Effector memory CD4-positive, alpha-beta T cell (primary cell): ENCODE data around the gene CIRBP.

Experiments
- DNase-seq, 3 donors: peaks; one replicate each; pipeline ENCODE4 v3.0.0-alpha.2; 2020
- H3K27ac ChIP-seq: 2 replicates; pipeline ENCODE4 v1.7.0; 2013; ENCODE audit warnings: mild to moderate bottlenecking, low read length, moderate library complexity; ENCODE audit not compliant: insufficient read depth, poor library complexity, severe bottlenecking
- H3K27me3 ChIP-seq: replicated peaks from 2 replicates; pipeline ENCODE4 v1.7.0; 2013; ENCODE audit warnings: mild to moderate bottlenecking, low read length; ENCODE audit not compliant: insufficient read depth, control insufficient read depth, poor library complexity, severe bottlenecking
- H3K36me3 ChIP-seq: 2 replicates; pipeline ENCODE4 v1.7.0; 2013; ENCODE audit warnings: mild to moderate bottlenecking, low read length, moderate library complexity; ENCODE audit not compliant: control insufficient read depth, insufficient read depth
- H3K4me1 ChIP-seq: 2 replicates; pipeline ENCODE4 v1.7.0; 2013; ENCODE audit warnings: low read length, mild to moderate bottlenecking; ENCODE audit not compliant: control insufficient read depth, insufficient read depth, poor library complexity, severe bottlenecking
- H3K4me3 ChIP-seq: 2 replicates; pipeline ENCODE4 v1.7.0; 2013; ENCODE audit warnings: low read length, low read depth, mild to moderate bottlenecking; ENCODE audit not compliant: insufficient read depth, poor library complexity, severe bottlenecking
- H3K9me3 ChIP-seq: 2 replicates; pipeline ENCODE4 v1.7.0; 2013; ENCODE audit warnings: mild to moderate bottlenecking, low read length, moderate library complexity; ENCODE audit not compliant: control insufficient read depth

Gene CIRBP

DNA sequence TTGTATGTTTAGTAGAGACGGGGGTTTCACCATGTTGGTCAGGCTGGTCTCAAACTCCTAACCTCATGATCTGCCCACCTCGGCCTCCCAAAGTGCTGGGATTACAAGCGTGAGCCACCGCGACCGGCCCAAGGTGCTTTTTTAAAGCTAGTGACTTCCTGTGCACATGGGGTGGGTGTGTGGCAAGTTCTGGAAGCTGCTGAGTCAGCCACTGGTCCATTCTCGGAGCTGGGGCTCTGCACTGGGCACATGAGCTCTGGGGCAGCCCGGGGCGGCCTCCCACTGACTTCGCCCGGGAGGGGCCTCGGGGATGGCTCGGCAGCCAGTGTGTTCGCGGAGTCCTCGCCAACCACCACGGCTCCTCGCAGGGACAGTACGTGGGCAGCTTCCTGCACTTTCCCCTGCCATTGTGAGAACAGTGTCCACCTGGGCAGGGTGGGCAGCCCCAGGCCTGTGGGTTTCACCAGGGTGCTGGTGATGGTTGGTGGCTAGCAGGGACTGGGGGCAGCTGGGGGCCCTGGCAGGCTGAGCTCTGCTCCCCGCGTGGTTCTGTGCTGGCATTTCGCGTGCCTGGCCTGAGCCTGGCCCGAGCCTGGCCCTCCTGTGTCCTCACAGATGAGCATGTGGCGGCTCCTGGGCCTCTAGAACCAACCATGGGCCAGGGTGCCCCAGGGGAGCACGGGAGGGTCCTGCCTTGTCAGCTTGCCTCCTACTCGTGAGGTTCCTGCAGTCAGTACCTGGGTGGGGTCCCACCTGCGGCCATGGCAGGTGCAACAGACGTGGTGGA, 43.5 kb upstream of the CIRBP start:
- H3K9me3 ChIP-seq, result no peaks in the 10 kb centered on the region
- no peaks in the 10 kb centered on the region for H3K27me3 ChIP-seq
- no peak for DNase-seq
- H3K4me3 ChIP-seq, result no peak overlapping the region
- H3K36me3 ChIP-seq, result peaks cover 51% of the 10 kb centered on the region
- H3K27ac ChIP-seq, result no peak overlapping the region
- no peaks in the 10 kb centered on the region for H3K4me1 ChIP-seq

DNA sequence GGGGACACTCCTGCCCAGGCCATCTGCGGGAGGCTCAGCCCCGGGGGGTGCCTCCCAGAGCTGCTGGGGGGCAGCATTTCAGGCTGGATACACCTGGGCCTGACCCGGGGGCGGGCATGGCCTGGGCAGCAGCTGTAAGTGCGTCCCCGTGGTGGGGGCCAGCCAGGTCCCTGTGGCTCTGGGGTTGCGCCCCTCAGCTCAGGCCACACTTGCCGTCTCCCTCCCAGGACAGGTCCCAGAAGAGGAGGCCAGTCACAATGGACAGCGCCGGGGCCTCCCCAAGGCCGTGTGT, 43.0 kb upstream of the CIRBP start:
- Histone ChIP-seq H3K36me3 (peaks cover 46% of the 10 kb centered on the region), H3K27me3 (no peaks in the 10 kb centered on the region), H3K4me3 (no peak overlapping the region), H3K27ac (no peak overlapping the region), H3K9me3 (no peaks in the 10 kb centered on the region), H3K4me1 (no peaks in the 10 kb centered on the region)
- DNase-seq, result no peak

DNA sequence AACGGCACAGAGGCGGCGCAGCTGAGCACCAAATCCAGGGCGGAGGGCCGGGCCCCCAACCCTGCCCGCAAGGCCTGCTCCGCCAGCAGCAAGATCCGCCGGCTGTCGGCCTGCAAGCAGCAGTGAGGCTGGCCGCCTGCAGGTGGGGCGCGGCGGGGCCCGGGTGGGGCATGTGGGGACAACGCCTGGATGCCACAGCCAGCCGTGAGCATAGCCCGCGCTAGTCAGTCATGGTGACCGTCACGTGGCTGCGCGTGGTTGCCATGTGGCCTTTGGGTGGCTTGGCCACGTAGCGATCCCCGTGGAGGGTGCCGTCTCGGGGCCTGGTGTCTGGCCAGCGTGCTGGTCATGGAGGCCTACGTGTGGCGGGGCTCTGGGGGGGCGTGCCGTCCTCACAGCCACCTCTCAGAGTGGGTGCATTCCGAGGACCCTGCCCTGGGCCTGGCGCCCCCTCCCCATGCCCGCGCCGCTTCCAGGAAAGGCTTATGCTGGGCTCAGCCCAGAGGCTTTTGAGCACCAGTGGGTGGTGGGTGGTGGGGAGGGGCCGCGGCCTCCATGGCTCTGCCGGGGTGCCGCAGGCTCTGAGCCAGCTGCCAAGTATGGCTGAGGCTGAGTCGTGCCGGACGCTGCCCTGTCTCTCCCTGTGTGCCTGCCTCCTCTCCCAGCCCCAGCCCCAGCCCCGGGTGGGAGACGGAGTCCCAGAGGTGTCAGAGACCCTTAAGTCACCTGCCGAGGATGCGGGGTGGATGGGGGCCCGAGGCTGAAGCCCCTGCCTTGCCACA, 42.4 kb upstream of the CIRBP start:
- Histone ChIP-seq H3K36me3 (peaks cover 41% of the 10 kb centered on the region), H3K4me1 (no peaks in the 10 kb centered on the region), H3K4me3 (no peak overlapping the region), H3K27me3 (no peaks in the 10 kb centered on the region), H3K9me3 (no peaks in the 10 kb centered on the region), H3K27ac (no peak overlapping the region)
- no peak for DNase-seq

DNA sequence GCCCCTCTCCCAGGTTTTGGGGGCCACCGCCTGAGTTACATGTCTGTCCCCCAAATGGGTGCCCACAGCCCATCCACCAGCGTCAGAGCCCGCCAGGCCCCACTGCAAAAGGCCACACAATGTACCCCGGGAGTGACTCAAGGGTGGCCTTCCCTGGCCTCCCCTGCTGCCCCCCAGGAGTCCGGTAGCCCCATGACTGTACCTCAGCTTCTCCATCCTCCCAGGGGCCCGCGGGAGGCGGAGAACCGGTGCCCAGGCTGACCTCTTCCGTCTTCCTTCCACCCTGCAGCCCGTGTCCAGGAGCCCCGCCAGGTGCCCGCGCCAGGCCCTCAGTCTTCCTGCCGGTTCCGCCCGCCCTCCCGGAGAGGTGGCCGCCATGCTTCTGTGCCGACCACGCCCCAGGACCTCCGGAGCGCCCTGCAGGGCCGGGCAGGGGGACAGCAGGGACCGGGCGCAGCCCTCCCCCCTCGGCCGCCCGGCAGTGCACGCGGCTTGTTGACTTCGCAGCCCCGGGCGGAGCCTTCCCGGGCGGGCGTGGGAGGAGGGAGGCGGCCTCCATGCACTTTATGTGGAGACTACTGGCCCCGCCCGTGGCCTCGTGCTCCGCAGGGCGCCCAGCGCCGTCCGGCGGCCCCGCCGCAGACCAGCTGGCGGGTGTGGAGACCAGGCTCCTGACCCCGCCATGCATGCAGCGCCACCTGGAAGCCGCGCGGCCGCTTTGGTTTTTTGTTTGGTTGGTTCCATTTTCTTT, 41.7 kb upstream of the CIRBP start:
- no peak overlapping the region for H3K4me3 ChIP-seq
- peaks cover 35% of the 10 kb centered on the region for H3K36me3 ChIP-seq
- no peak overlapping the region for H3K27ac ChIP-seq
- no peaks in the 10 kb centered on the region for H3K9me3 ChIP-seq
- H3K4me1 ChIP-seq, result no peaks in the 10 kb centered on the region
- no peaks in the 10 kb centered on the region for H3K27me3 ChIP-seq
- no peak for DNase-seq

DNA sequence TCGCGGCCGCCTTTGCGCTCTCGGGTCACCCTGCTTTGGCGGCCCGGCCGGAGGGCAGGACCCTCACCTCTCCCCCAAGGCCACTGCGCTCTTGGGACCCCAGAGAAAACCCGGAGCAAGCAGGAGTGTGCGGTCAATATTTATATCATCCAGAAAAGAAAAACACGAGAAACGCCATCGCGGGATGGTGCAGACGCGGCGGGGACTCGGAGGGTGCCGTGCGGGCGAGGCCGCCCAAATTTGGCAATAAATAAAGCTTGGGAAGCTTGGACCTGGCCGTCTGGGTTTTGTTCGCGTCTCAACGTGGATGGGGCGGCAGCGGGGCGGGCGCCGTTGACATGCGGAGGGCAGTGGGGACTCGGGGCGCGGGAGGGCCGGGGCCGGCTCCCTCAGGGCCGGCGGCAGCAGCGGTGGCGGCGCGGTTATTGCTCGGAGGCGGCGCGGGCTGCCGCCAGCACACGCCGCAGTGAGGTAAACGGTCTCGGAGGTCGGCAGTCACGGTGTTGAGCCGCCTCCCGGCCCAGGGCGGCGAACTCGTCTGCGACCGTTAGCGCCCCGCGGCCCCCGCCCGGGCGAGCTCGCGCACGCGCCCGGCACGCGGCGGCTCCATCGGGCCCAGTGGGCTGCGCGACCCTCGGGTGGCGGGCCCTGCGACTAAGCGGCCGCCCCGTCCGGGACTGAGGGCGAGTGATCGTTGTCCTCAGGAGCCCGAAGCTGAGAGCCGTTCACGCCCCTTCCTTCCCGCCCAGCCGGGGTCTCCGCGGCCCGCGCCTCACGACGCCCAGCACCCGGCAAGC, 40.8 kb upstream of the CIRBP start:
- H3K9me3 ChIP-seq, result no peaks in the 10 kb centered on the region
- no peaks in the 10 kb centered on the region for H3K4me1 ChIP-seq

DNA sequence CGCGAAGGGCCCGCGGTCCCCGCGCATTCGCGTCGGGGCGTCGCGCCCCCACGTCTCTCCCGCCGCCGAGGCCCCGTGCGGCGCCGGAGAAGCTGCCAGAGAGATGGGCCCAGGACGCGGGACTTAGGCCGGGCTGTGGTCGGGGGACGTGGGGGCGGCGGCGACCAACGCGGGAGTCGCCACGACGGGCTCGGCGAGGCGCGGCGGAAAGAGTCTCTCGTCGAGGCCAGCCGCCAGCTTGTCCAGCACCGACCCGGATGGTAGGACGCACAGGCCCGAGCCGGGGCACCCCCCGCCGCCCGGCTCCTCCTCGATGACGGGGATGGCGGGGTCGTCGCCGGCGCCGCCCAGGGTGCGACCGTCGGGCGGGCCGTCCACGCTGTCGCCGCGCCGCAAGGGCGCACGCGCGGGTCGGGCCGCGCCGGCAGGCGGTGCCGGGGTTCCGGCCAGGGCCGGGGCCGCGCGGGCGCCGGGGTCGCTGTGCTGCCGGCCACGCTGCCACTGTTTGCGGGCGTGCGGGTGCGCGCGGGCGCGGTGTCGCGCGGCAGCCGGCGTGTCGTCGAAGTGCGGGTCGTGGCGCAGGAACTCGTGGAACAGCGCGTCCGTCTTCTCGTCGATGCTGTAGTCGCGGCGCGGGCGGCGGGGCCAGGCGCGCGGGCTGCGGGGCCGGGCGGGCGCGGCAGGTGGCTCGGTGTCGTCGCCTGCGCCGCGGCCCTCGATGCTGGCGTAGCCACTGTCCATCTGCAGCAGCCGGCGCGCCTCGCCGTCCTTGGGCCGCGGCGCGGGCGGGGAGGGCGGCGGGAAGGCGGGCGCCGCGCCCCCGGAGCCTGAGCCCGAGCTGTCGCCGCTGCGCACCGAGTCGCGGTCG, 39.8 kb upstream of the CIRBP start:
- Histone ChIP-seq H3K36me3 (peaks cover 17% of the 10 kb centered on the region), H3K4me3 (no peak overlapping the region), H3K4me1 (no peaks in the 10 kb centered on the region), H3K27me3 (no peaks in the 10 kb centered on the region), H3K27ac (no peak overlapping the region), H3K9me3 (no peaks in the 10 kb centered on the region)
- DNase-seq, result no peak

More for the DNA sequence above, 40.8 kb upstream of the CIRBP start:
- Histone ChIP-seq H3K36me3 (peaks cover 26% of the 10 kb centered on the region), H3K4me3 (no peak overlapping the region), H3K27ac (no peak overlapping the region), H3K27me3 (no peaks in the 10 kb centered on the region)
- no peak for DNase-seq

DNA sequence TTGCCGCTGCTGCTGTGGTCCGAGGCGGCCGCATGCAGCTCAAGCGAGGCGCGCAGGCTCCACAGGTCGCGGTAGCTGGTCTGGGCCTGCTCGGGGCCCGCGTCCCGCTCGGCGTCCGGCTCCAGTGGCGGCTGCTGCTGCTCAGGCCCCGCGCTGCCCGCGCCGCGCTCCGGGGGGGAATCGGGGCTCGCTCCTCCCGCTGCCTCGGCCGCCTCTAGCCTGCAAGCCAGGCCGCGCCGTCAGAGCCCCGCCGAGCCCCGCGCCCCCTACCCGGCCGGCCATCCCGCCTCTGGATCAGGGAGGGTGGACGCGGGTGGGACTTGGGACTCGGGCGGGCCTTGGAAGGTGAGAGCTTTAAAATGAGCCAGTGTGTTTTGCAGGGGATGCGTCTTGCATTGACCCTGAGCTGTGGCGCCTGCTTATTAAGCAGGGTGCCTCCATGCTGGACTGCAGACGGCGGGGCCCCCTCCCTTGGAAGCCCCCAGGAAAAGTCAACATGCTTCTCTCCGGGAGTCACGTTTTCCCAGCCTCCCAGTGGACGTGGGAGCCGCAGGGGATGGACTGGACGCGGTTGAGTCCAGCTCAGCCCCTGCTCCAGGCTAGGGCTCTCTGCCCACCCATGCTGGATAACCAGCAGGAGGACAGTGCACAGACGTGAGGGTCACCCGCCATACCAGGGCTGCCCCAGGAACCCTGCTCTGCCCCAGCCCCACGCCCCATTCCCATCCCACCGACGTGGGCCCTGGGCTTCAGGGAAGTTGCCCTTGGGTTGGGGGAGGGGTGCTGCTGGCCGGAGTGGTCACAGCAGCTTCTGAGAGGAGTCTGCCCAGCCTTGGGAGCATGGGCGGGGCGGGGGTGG, 39.0 kb upstream of the CIRBP start:
- H3K27me3 ChIP-seq, result no peaks in the 10 kb centered on the region
- no peaks in the 10 kb centered on the region for H3K4me1 ChIP-seq
- H3K9me3 ChIP-seq, result no peaks in the 10 kb centered on the region
- no peak overlapping the region for H3K27ac ChIP-seq
- no peak for DNase-seq
- no peak overlapping the region for H3K4me3 ChIP-seq
- H3K36me3 ChIP-seq, result peaks cover 15% of the 10 kb centered on the region

DNA sequence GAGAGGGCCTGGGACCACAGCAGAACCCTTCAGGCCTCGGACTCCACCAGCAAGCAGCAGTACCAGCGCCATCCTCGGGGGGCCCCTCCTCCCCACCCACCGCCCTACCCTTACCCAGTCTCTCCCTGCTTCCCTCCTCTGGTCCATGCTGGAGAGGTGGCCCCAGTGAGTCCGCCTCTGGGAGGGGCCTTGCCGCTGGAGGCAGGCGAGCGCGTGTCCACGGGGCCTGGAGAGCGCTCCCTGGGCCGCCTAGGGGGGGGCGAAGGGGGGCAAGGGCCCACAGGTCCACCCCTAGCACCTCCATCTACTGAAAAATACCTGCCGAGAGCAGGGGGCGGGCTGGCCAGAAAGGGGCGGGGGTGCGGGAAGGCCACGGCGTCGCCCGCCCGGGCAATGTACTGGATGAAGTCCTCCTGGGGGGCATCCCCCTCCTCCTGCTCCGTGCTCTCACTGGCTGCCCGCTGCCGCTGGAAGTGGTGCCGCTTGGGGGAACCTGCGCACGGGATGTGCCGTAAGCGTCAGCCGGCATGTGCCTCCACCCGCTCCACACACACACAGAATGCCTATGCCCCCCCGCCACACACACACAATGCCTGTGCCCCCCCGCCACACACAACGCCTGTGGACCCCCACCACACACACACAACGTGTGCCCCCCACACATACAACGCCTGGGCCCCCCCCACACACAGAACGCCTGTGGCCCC, 38.2 kb upstream of the CIRBP start:
- no peaks in the 10 kb centered on the region for H3K27me3 ChIP-seq
- peaks cover 15% of the 10 kb centered on the region for H3K36me3 ChIP-seq
- DNase-seq, result no peak
- H3K9me3 ChIP-seq, result no peaks in the 10 kb centered on the region
- no peak overlapping the region for H3K4me3 ChIP-seq
- H3K4me1 ChIP-seq, result no peaks in the 10 kb centered on the region
- H3K27ac ChIP-seq, result no peak overlapping the region
